Midbrain (tissue), 1 donor: ENCODE measurements around the gene GAREM1.

Experiments used
- DNase-seq: peaks from one replicate; lab custom pipeline; 2025; lab: John Stamatoyannopoulos, UW

GAREM1 gene

GRCh38 chr18:32290810-32291209 is 179.9 kb downstream of the GAREM1 start:
- DNase-seq, result no peak

GRCh38 chr18:32289483-32290075 is 181.1 kb downstream of the GAREM1 start:
- DNase-seq, result peak; percentile 72

GRCh38 chr18:32287873-32288272 is 182.8 kb downstream of the GAREM1 start:
- DNase-seq, result no peak

- DNase-seq, result no peak
Observed at GRCh38 chr18:32287249-32287648, 183.4 kb downstream of the GAREM1 start.

GRCh38 chr18:32286749-32287148 is 183.9 kb downstream of the GAREM1 start:
- DNase-seq, result no peak

GRCh38 chr18:32284284-32284683 is 186.4 kb downstream of the GAREM1 start:
- DNase-seq, result no peak

GRCh38 chr18:32280911-32281310 is 189.8 kb downstream of the GAREM1 start:
- no peak for DNase-seq

- no peak for DNase-seq
Observed at GRCh38 chr18:32280188-32280783, 190.4 kb downstream of the GAREM1 start.

- no peak for DNase-seq
Observed at GRCh38 chr18:32278177-32278799, 192.4 kb downstream of the GAREM1 start.

GRCh38 chr18:32277549-32277948 is 193.1 kb downstream of the GAREM1 start:
- no peak for DNase-seq

- DNase-seq, result no peak
Observed at GRCh38 chr18:32276906-32277305, 193.8 kb downstream of the GAREM1 start.

- DNase-seq, result no peak
Observed at GRCh38 chr18:32276256-32276655, 194.4 kb downstream of the GAREM1 start.

GRCh38 chr18:32275221-32275620 is 195.5 kb downstream of the GAREM1 start:
- DNase-seq, result no peak

GRCh38 chr18:32274307-32274706 is 196.4 kb downstream of the GAREM1 start:
- DNase-seq, result no peak

- peak; percentile 41 for DNase-seq
Observed at GRCh38 chr18:32271672-32272208, 198.9 kb downstream of the GAREM1 start.

GRCh38 chr18:32270341-32270740 is 200.3 kb downstream of the GAREM1 start:
- DNase-seq, result no peak

GRCh38 chr18:32267463-32267862 is 203.2 kb downstream of the GAREM1 start:
- no peak for DNase-seq

- no peak for DNase-seq
Observed at GRCh38 chr18:32264401-32264800, 206.3 kb downstream of the GAREM1 start.

- DNase-seq, result no peak
Observed at GRCh38 chr18:32262092-32262491, 208.6 kb downstream of the GAREM1 start.

- DNase-seq, result no peak
Observed at GRCh38 chr18:32261003-32261402, 209.7 kb downstream of the GAREM1 start.

- no peak for DNase-seq
Observed at GRCh38 chr18:32259553-32259952, 211.1 kb downstream of the GAREM1 start.

GRCh38 chr18:32258558-32259204 is 212.0 kb downstream of the GAREM1 start:
- no peak for DNase-seq

- no peak for DNase-seq
Observed at GRCh38 chr18:32258148-32258547, 212.5 kb downstream of the GAREM1 start.
